ENCODE results near the gene ZP1.

GRCh38 chr11:60845338-60845737 is 22.0 kb upstream of the ZP1 start:
- TF ChIP-seq POLR2AphosphoS5 (IDR thresholded peaks at IDR 0.05) (no peak), CTCF (IDR thresholded peaks at IDR 0.05) (no peak), POLR2A (IDR thresholded peaks at IDR 0.05) (no peak), EP300 (IDR thresholded peaks at IDR 0.05) (no peak)

Measured in upper lobe of left lung (tissue), 4 donors.